MCF 10A (cell line): ENCODE results near the gene TSPYL1. TPM values are rescaled to one million over a fixed set of nuclear protein-coding genes. Genes with fewer than 3 reads are reported as not detected.

Source experiments
- Bru-seq: library from RNA; stranded (reverse); fragments of 400-500 nt; gene quantifications from one replicate; lab custom pipeline; 2021; lab: Mats Ljungman, UMichigan
- BruChase-seq, 2 experiments: library from RNA; stranded (reverse); fragments of 400-500 nt; gene quantifications; one replicate each; lab custom pipeline; 2021; lab: Mats Ljungman, UMichigan
- BruUV-seq: library from RNA; stranded (reverse); fragments of 400-500 nt; replicated peaks from 2 replicates; lab custom pipeline; 2021; lab: Mats Ljungman, UMichigan
- CTCF ChIA-PET: fragments of 300-600 bp; sonication (Branson Sonifier 250); formaldehyde crosslinking; extraction: SDS; loops from one replicate; lab custom pipeline; 2021; ENCODE audit warnings: antibody characterized with exemption, inconsistent platforms; lab: Yijun Ruan, JAX
- POLR2A ChIA-PET: fragments of 300-600, 350-650 bp; sonication (Branson Sonifier 250); formaldehyde crosslinking; extraction: SDS; loops from one replicate; lab custom pipeline; 2020; ENCODE audit warnings: antibody characterized with exemption, inconsistent platforms; lab: Yijun Ruan, JAX
- DNase-seq: peaks from one replicate; pipeline ENCODE4 v3.0.0-alpha.2; 2018; ENCODE audit not compliant: unreplicated experiment
- H3K27ac Mint-ChIP-seq: one replicate; pipeline ENCODE4 v1.8.0; 2022; ENCODE audit warnings: mild to moderate bottlenecking, low read depth, mixed read lengths; ENCODE audit not compliant: unreplicated experiment
- H3K27me3 Mint-ChIP-seq: one replicate; pipeline ENCODE4 v1.8.0; 2022; ENCODE audit warnings: mixed read lengths; ENCODE audit not compliant: insufficient read depth, unreplicated experiment
- H3K36me3 Mint-ChIP-seq: one replicate; pipeline ENCODE4 v1.8.0; 2022; ENCODE audit warnings: mild to moderate bottlenecking, moderate library complexity, mixed read lengths; ENCODE audit not compliant: insufficient read depth, unreplicated experiment
- H3K4me1 Mint-ChIP-seq: one replicate; pipeline ENCODE4 v1.8.0; 2022; ENCODE audit warnings: mixed read lengths; ENCODE audit not compliant: insufficient read depth, unreplicated experiment
- H3K4me3 Mint-ChIP-seq: one replicate; pipeline ENCODE4 v1.8.0; 2022; ENCODE audit warnings: mild to moderate bottlenecking, moderate library complexity, mixed read lengths; ENCODE audit not compliant: unreplicated experiment
- H3K9me3 Mint-ChIP-seq: one replicate; pipeline ENCODE4 v1.8.0; 2022; ENCODE audit warnings: mixed read lengths; ENCODE audit not compliant: unreplicated experiment
- intact Hi-C: fragments of 100-400 bp; cut with micrococcal nuclease; formaldehyde crosslinking; loops from 2 replicates; pipeline ENCODE4 v1.14.1; 2022
- long read RNA-seq: library from polyadenylated mRNA; stranded (forward); transcript quantifications from one replicate; pipeline ENCODE4 v2.0.0, GENCODE V29; 2022
- total RNA-seq: library from RNA; stranded (reverse); gene quantifications from 2 replicates; pipeline ENCODE4 v1.2.3, GENCODE V29; 2022
- TF ChIP-seq, protein P1 (sequence below): fragments of 200-600 bp; IDR thresholded peaks from one replicate; pipeline ENCODE4 v1.8.0; 2022; ENCODE audit warnings: antibody characterized with exemption, mild to moderate bottlenecking; ENCODE audit not compliant: unreplicated experiment

Gene TSPYL1
- 67.4 and 85.0 TPM in 2 replicates for total RNA-seq
- percentile 96 among the genes with signal in this experiment for Bru-seq, nascent RNA
- BruChase-seq, experiment 1, labeled RNA remaining after a 6-hour chase = percentile 100 among the genes with signal in this experiment
- BruChase-seq, experiment 2, labeled RNA remaining after a 2-hour chase = percentile 100 among the genes with signal in this experiment
- long read RNA-seq, transcript TSPYL1-201 (1 exons, 3,326 nt) = major isoform, 100 of 101 reads
- long read RNA-seq, partial matches to known transcripts = 0 of 101 reads
- long read RNA-seq, other reads (novel, unspliced or antisense) = 1 of 101 reads

DNA sequence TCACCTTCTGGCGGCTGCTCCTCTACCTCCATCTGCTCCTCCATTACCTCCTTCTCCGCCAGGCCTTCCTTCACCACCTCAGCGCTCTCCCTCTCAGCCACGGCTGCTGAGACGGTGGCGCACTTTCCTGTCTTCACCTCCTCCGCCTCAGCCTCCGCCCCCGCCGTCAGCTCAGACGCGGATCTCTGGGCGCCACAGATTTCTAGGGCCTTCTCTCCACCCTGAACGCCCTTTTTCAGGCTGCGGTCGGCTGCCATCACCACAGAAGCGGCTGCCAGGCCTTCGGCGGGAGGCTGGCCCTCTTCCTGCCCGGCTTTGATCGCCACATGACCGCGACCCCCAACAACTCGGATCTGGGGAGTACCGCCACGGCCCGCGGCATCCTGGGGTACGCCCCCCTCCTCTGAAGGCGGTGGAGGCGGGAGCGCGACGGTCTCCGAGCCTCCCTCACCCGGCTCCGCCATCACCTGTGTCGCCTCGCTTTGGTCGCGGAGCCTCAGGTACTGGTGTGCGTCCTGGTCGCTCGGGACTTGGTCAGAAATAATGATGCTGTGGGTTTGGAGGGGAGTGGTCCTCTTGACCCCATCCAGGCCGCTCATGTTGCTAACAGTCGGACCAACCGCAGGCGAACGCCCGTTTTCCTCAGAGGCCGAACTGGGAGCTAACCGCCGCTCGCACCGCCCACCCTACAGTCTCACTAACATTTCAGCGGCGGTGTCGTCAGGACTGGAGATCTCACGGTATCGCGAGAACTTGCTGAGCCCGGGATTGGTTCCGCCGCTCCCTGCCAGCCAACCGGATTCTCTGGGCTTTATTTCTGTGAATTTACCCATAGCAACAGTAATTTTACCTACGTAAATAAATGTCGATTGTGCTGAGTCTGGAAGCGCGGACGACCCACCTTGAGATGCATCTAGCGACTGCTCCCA is at the start of gene TSPYL1:
TSS of gene TSPYL1 (minus strand) at position 699 of the 929 bp plus-strand sequence. CDS start at position 599, 100 bp downstream.
- H3K4me1 Mint-ChIP-seq = peaks cover 33% of the 10 kb centered on the region
- POLR2A ChIA-PET = interaction anchor here (0.6 to 5.4 kb wide), 65 partner anchors 10 to 1269 kb away, joined by 3 to 135 read pairs (median 4); partner anchors contain the start of genes DSE, NT5DC1, RSPH4A and RWDD1
- no peaks in the 10 kb centered on the region for H3K9me3 Mint-ChIP-seq
- TSS peak; percentile 39 for BruUV-seq
- peak within 1 kb of the TSS; percentile 85 for H3K27ac Mint-ChIP-seq
- H3K4me3 Mint-ChIP-seq = peak within 1 kb of the TSS; percentile 86
- H3K27me3 Mint-ChIP-seq = no peaks in the 10 kb centered on the region
- intact Hi-C loops = no loop called here
- CTCF ChIA-PET = interaction anchor here (0.6 to 5.4 kb wide), 15 partner anchors 8 to 1290 kb away, joined by 3 to 60 read pairs (median 4); no protein-coding TSS in a partner anchor
- DNase-seq = peak; percentile 98
- peaks cover 47% of the 10 kb centered on the region for H3K36me3 Mint-ChIP-seq
- TF ChIP-seq, protein P1, sequence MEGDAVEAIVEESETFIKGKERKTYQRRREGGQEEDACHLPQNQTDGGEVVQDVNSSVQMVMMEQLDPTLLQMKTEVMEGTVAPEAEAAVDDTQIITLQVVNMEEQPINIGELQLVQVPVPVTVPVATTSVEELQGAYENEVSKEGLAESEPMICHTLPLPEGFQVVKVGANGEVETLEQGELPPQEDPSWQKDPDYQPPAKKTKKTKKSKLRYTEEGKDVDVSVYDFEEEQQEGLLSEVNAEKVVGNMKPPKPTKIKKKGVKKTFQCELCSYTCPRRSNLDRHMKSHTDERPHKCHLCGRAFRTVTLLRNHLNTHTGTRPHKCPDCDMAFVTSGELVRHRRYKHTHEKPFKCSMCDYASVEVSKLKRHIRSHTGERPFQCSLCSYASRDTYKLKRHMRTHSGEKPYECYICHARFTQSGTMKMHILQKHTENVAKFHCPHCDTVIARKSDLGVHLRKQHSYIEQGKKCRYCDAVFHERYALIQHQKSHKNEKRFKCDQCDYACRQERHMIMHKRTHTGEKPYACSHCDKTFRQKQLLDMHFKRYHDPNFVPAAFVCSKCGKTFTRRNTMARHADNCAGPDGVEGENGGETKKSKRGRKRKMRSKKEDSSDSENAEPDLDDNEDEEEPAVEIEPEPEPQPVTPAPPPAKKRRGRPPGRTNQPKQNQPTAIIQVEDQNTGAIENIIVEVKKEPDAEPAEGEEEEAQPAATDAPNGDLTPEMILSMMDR = no peak

DNA sequence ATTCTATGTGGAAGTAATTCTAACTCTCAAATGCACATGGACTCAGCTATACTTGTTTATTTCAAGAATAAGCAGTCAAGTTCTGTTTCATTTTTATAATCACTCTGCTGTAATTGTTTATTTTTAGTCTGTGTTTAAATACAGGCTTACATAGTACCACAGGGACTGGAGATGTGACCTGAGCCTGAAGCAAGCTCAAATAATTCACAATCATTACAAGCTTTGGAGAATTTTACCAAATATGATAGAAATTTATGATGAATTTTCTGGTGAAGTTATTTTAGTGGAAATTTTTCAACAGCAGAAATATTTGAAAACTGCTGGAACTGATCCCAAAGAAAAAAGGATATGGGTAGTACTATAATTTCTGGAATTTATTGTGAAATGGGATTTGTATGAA is 49.4 kb upstream of the TSPYL1 start:
- POLR2A ChIA-PET = interaction anchor here (1.8 kb wide), 1 partner anchor 23 kb away, joined by 12 read pairs; no protein-coding TSS in a partner anchor
- no peak for DNase-seq
- Mint-ChIP-seq H3K4me3 (no peak overlapping the region), H3K9me3 (no peaks in the 10 kb centered on the region), H3K27ac (no peak overlapping the region), H3K4me1 (peaks cover 6% of the 10 kb centered on the region), H3K36me3 (no peaks in the 10 kb centered on the region), H3K27me3 (no peaks in the 10 kb centered on the region)
- TF ChIP-seq, protein P1 = no peak
- intact Hi-C loops = no loop called here
- CTCF ChIA-PET = interaction anchor here (1.4 kb wide), 1 partner anchor 73 kb away, joined by 3 read pairs; no protein-coding TSS in a partner anchor
- no TSS peak for BruUV-seq

DNA sequence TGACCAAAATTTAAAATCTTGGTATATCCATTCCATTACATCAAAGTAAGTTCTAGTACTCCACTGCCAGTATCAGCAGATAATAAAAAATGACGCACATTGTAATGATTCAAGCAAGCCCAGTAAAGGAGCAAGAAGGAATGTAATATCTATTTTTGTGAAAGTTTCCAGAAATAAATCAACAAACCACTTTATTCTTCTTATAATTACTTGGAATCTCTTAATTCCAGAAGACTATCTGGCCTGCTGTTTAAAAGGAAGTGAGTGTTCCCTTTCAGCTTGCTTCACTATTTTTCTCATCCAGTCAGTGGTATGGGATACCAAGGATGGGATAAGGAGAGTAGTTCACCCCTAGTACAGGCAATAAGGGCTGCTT is 48.8 kb upstream of the TSPYL1 start:
- no peak overlapping the region for H3K4me3 Mint-ChIP-seq
- H3K9me3 Mint-ChIP-seq = no peaks in the 10 kb centered on the region
- BruUV-seq = no TSS peak
- H3K27me3 Mint-ChIP-seq = no peaks in the 10 kb centered on the region
- TF ChIP-seq, protein P1 = no peak
- H3K4me1 Mint-ChIP-seq = peaks cover 6% of the 10 kb centered on the region
- no peak overlapping the region for H3K27ac Mint-ChIP-seq
- no peak for DNase-seq
- intact Hi-C loops = no loop called here
- ChIA-PET POLR2A (no interaction called here), CTCF (no interaction called here)
- H3K36me3 Mint-ChIP-seq = no peaks in the 10 kb centered on the region
